Ishikawa (cell line): Measurements from ENCODE around the gene TMEM92.

Source experiments
- CEBPB ChIP-seq: IDR thresholded peaks from 2 replicates; pipeline ENCODE4 v1.6.1; 2012
- CREB1 ChIP-seq: IDR thresholded peaks from 2 replicates; pipeline ENCODE4 v1.6.1; 2012; ENCODE audit warnings: low read depth
- EGR1 ChIP-seq: IDR thresholded peaks from 2 replicates; pipeline ENCODE4 v1.6.1; 2012
- EP300 ChIP-seq: IDR thresholded peaks from 2 replicates; pipeline ENCODE4 v1.6.1; 2012; ENCODE audit warnings: borderline replicate concordance
- FOXM1 ChIP-seq: IDR thresholded peaks from 2 replicates; pipeline ENCODE4 v1.6.1; 2012; ENCODE audit warnings: low read depth, borderline replicate concordance
- MAX ChIP-seq: IDR thresholded peaks from 2 replicates; pipeline ENCODE4 v1.6.1; 2012
- NFIC ChIP-seq: IDR thresholded peaks from 2 replicates; pipeline ENCODE4 v1.6.1; 2012
- RAD21 ChIP-seq: IDR thresholded peaks from 2 replicates; pipeline ENCODE4 v1.6.1; 2012; ENCODE audit warnings: low read depth
- REST ChIP-seq: IDR thresholded peaks from 2 replicates; pipeline ENCODE4 v1.6.1; 2012; ENCODE audit warnings: low read depth, mild to moderate bottlenecking
- TAF1 ChIP-seq: IDR thresholded peaks from 2 replicates; pipeline ENCODE4 v1.6.1; 2012; ENCODE audit warnings: low read depth, mild to moderate bottlenecking
- TCF12 ChIP-seq: IDR thresholded peaks from 2 replicates; pipeline ENCODE4 v1.6.1; 2012; ENCODE audit warnings: low read depth
- TEAD4 ChIP-seq: IDR thresholded peaks from 2 replicates; pipeline ENCODE4 v1.6.1; 2012
- USF1 ChIP-seq: IDR thresholded peaks from 2 replicates; pipeline ENCODE4 v1.6.1; 2012
- YY1 ChIP-seq: IDR thresholded peaks from 2 replicates; pipeline ENCODE4 v1.6.1; 2012; ENCODE audit warnings: low read depth
- ZBTB7A ChIP-seq: IDR thresholded peaks from 2 replicates; pipeline ENCODE4 v1.6.1; 2012; ENCODE audit warnings: low read depth

TMEM92 gene

GRCh38 chr17:50256826-50257618, 17.2 kb upstream of the TMEM92 start:
- TF ChIP-seq REST (no peak), USF1 (no peak), RAD21 (no peak), ZBTB7A (no peak), CEBPB (no peak), CREB1 (no peak), EGR1 (no peak), TAF1 (no peak), TCF12 (no peak), MAX (no peak), NFIC (no peak), TEAD4 (no peak), FOXM1 (no peak), EP300 (no peak), YY1 (no peak)

- TF ChIP-seq TCF12, result no peak
- TF ChIP-seq NFIC, result no peak
- TF ChIP-seq ZBTB7A, result no peak
- TF ChIP-seq CREB1, result no peak
- TF ChIP-seq CEBPB, result no peak
- TF ChIP-seq REST, result no peak
- no peak for TF ChIP-seq FOXM1
- no peak for TF ChIP-seq TEAD4
- TF ChIP-seq RAD21, result no peak
Observed at GRCh38 chr17:50257676-50258224, 16.5 kb upstream of the TMEM92 start.

GRCh38 chr17:50258647-50259476, 15.4 kb upstream of the TMEM92 start:
- no peak for TF ChIP-seq USF1
- TF ChIP-seq EP300, result no peak
- no peak for TF ChIP-seq RAD21
- TF ChIP-seq CEBPB, result no peak
- no peak for TF ChIP-seq TEAD4
- TF ChIP-seq EGR1, result no peak
- TF ChIP-seq REST, result no peak
